K562 (cell line): ENCODE measurements around the gene REEP2. TPM values are rescaled to one million over a fixed set of nuclear protein-coding genes. Genes with fewer than 3 reads are reported as not detected.
A peak's percentile ranks its signal among the peaks of the same experiment; 100 is the strongest.

ENCODE experiments used
- CAMTA2 ChIP-seq: fragments of 250-450 bp; sonication (Bioruptor Pico); conservative IDR thresholded peaks from 2 replicates; pipeline ENCODE4 v1.5.1; 2022
- CSDE1 ChIP-seq, 2 experiments: fragments of 450-650 bp; IDR thresholded peaks; 2 replicates each; pipeline ENCODE4 v1.6.1; 2016; ENCODE audit warnings: mild to moderate bottlenecking in 1 of 2
- ESRRB ChIP-seq: fragments of 250-450 bp; sonication (Bioruptor Pico); IDR thresholded peaks from 2 replicates; pipeline ENCODE4 v1.5.0; 2020; ENCODE audit warnings: mild to moderate bottlenecking, moderate library complexity, borderline replicate concordance
- EWSR1 ChIP-seq: fragments of 450-650 bp; IDR thresholded peaks from 2 replicates; pipeline ENCODE4 v1.6.1; 2018; ENCODE audit warnings: borderline replicate concordance, mild to moderate bottlenecking, low read depth, moderate library complexity; ENCODE audit not compliant: partially characterized antibody
- HDAC3 ChIP-seq: fragments of 450-650 bp; IDR thresholded peaks from 2 replicates; pipeline ENCODE4 v1.6.1; 2018; ENCODE audit warnings: borderline replicate concordance, mild to moderate bottlenecking, moderate library complexity; ENCODE audit not compliant: partially characterized antibody
- HMG20B ChIP-seq: fragments of 250-450 bp; sonication (Bioruptor Pico); IDR thresholded peaks from 2 replicates; pipeline ENCODE4 v1.5.0; 2021; ENCODE audit warnings: mild to moderate bottlenecking
- MBD2 ChIP-seq: sonication (generic); IDR thresholded peaks from 2 replicates; pipeline ENCODE4 v1.6.1; 2016; ENCODE audit warnings: low read depth, borderline replicate concordance
- NBN ChIP-seq: fragments of 450-650 bp; IDR thresholded peaks from 2 replicates; pipeline ENCODE4 v1.6.1; 2016; ENCODE audit warnings: low read depth, mild to moderate bottlenecking
- PHF8 ChIP-seq: fragments of 200-600 bp; sonication (generic); IDR thresholded peaks from 2 replicates; pipeline ENCODE4 v1.6.1; 2012; ENCODE audit warnings: mixed run types, mild to moderate bottlenecking, inconsistent platforms, low read length, moderate library complexity, borderline replicate concordance
- TAF15 ChIP-seq: fragments of 200-400 bp; formaldehyde crosslinking; IDR thresholded peaks from 2 replicates; pipeline ENCODE4 v1.6.1; 2017; ENCODE audit warnings: mild to moderate bottlenecking, low read depth, low read length, moderate library complexity
- TBP ChIP-seq: optimal IDR thresholded peaks from 2 replicates; pipeline ENCODE3; 2011; ENCODE audit warnings: low read depth, low read length, improper control_type of control experiment
- THRAP3 ChIP-seq: fragments of 450-650 bp; IDR thresholded peaks from 2 replicates; pipeline ENCODE4 v1.6.1; 2016; ENCODE audit warnings: mild to moderate bottlenecking, inconsistent platforms, borderline replicate concordance
- TRIM24 ChIP-seq, 2 experiments: fragments of 450-650 bp; IDR thresholded peaks; 2 replicates each; pipeline ENCODE4 v1.6.1; 2016
- ZNF586 ChIP-seq: fragments of 450-650 bp; formaldehyde crosslinking; conservative IDR thresholded peaks from 2 replicates; pipeline ENCODE4 v1.4.0; 2020; ENCODE audit warnings: mild to moderate bottlenecking, moderate library complexity
- polyA plus RNA-seq, 8 experiments: library from polyadenylated mRNA; depleted of rRNA in 4 of 8; stranded (reverse) in 5 of 8; unstranded in 3 of 8; fragments of >200 nt; fragmentation: Nextera tagmentation in 2 of 8; fragmentation: Illumina TruSeq in 1 of 8; extraction: Ambion mirVana in 2 of 8; extraction: Trizol in 1 of 8; gene quantifications; 2 replicates each; pipeline versions ENCODE4 v1.2.1 to v1.2.3, GENCODE V29; 2011 to 2014; ENCODE audit warnings: inconsistent platforms in 1 of 8, missing spikeins in 1 of 8
- total RNA-seq, 7 experiments: library from RNA; depleted of rRNA in 6 of 7; stranded (reverse); fragments of >200 nt in 6 of 7; fragmentation: Illumina TruSeq in 2 of 7; extraction: Trizol in 2 of 7; gene quantifications; 2 replicates each; pipeline versions ENCODE4 v1.2.1 to v1.2.3, GENCODE V29; 2011 to 2021; ENCODE audit warnings: low replicate concordance in 1 of 7
- TF ChIP-seq, protein P1 (sequence below), 2 experiments: fragments of 450-650 bp in 1 of 2; sonication (generic) in 1 of 2; formaldehyde crosslinking in 1 of 2; IDR thresholded peaks; 2 replicates each; pipeline versions ENCODE4 v1.7.1 to v1.9.0; 2016 to 2022; ENCODE audit warnings: inconsistent platforms in 1 of 2, mild to moderate bottlenecking in 1 of 2, missing genetic modification reagents in 1 of 2
- TF ChIP-seq, protein P2 (sequence below): sonication (generic); formaldehyde crosslinking; IDR thresholded peaks from 2 replicates; pipeline ENCODE4 v1.5.0; 2020; ENCODE audit warnings: missing genetic modification reagents

REEP2 gene
- total and polyA plus RNA-seq, 9 of the 15 experiments (the other 6 are each of a cell fraction or from before 2014, with no cell fraction given) = 0.03 to 1.1 (median 0.12) TPM; not detected in 1

DNA sequence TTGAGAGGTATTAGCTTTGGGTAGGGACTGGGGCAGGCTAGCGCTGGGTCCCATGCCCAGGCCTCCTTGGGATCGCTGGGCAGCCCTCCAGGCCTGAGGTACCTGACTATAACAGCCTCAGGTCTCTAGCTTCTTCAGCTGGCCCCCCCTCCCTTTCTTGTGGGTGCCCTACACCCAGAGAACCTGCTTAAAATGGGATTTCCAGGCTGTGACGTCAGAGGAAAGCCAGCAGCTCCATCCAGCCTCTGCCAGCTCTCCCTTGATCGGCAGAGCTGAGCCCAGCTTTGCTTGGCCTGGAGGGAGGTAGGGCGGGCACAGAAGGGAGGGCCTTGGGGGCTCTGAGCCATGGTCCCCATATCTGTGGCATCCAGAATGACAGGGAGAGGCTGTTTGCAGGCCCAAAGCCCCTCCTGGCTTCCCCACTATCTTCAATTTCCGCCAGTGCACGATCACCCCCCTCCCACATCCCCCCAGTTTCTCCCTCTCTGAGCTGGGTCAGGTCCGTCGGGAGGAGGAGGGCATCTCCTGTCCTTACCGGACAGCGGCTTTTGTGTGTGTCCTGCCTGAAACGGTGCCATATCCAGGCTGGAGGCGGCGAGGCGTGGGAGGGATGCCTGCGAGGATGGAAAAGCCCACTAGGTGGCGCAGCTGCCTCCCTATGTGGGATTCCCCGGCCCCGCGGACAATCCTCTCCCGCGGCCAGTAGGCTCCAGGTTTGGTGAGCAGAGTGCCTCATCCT is 10.8 kb downstream of the REEP2 start (continued):
- TF ChIP-seq, protein P1, sequence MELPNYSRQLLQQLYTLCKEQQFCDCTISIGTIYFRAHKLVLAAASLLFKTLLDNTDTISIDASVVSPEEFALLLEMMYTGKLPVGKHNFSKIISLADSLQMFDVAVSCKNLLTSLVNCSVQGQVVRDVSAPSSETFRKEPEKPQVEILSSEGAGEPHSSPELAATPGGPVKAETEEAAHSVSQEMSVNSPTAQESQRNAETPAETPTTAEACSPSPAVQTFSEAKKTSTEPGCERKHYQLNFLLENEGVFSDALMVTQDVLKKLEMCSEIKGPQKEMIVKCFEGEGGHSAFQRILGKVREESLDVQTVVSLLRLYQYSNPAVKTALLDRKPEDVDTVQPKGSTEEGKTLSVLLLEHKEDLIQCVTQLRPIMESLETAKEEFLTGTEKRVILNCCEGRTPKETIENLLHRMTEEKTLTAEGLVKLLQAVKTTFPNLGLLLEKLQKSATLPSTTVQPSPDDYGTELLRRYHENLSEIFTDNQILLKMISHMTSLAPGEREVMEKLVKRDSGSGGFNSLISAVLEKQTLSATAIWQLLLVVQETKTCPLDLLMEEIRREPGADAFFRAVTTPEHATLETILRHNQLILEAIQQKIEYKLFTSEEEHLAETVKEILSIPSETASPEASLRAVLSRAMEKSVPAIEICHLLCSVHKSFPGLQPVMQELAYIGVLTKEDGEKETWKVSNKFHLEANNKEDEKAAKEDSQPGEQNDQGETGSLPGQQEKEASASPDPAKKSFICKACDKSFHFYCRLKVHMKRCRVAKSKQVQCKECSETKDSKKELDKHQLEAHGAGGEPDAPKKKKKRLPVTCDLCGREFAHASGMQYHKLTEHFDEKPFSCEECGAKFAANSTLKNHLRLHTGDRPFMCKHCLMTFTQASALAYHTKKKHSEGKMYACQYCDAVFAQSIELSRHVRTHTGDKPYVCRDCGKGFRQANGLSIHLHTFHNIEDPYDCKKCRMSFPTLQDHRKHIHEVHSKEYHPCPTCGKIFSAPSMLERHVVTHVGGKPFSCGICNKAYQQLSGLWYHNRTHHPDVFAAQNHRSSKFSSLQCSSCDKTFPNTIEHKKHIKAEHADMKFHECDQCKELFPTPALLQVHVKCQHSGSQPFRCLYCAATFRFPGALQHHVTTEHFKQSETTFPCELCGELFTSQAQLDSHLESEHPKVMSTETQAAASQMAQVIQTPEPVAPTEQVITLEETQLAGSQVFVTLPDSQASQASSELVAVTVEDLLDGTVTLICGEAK (IDR thresholded peaks at IDR 0.05) = no peak
- TF ChIP-seq, protein P1 (CRISPR knock-in tag; IDR thresholded peaks at IDR 0.05) = no peak
- TF ChIP-seq HMG20B (CRISPR knock-in tag) = no peak
- no peak for TF ChIP-seq ESRRB (CRISPR knock-in tag)
- TF ChIP-seq EWSR1 = no peak
- no peak for TF ChIP-seq THRAP3
- no peak for TF ChIP-seq CSDE1 (IDR thresholded peaks at IDR 0.05)
- TF ChIP-seq, protein P2, sequence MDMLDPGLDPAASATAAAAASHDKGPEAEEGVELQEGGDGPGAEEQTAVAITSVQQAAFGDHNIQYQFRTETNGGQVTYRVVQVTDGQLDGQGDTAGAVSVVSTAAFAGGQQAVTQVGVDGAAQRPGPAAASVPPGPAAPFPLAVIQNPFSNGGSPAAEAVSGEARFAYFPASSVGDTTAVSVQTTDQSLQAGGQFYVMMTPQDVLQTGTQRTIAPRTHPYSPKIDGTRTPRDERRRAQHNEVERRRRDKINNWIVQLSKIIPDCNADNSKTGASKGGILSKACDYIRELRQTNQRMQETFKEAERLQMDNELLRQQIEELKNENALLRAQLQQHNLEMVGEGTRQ (CRISPR knock-in tag) = no peak
- 0 out of 2 replicates have a peak, but pooled peaks have one; percentile 45 for TF ChIP-seq ZNF586 (CRISPR knock-in tag)
- TF ChIP-seq CAMTA2 (CRISPR knock-in tag) = no peak
- TF ChIP-seq PHF8 = no peak
- no peak for TF ChIP-seq MBD2
- peak; percentile 38; the same call in 1 of the 2 replicates for TF ChIP-seq NBN
- TF ChIP-seq TAF15 = no peak
- TF ChIP-seq TBP = no peak
- no peak for TF ChIP-seq HDAC3
- no peak for TF ChIP-seq TRIM24 (IDR thresholded peaks at IDR 0.05)
